Measurements from ENCODE around the gene SIMC1.
"Not testable (repeated sequence)": the region's sequence is repeated elsewhere in the genome, so short reads cannot be mapped to it uniquely, and the experiment has no call there.

Gene SIMC1

DNA sequence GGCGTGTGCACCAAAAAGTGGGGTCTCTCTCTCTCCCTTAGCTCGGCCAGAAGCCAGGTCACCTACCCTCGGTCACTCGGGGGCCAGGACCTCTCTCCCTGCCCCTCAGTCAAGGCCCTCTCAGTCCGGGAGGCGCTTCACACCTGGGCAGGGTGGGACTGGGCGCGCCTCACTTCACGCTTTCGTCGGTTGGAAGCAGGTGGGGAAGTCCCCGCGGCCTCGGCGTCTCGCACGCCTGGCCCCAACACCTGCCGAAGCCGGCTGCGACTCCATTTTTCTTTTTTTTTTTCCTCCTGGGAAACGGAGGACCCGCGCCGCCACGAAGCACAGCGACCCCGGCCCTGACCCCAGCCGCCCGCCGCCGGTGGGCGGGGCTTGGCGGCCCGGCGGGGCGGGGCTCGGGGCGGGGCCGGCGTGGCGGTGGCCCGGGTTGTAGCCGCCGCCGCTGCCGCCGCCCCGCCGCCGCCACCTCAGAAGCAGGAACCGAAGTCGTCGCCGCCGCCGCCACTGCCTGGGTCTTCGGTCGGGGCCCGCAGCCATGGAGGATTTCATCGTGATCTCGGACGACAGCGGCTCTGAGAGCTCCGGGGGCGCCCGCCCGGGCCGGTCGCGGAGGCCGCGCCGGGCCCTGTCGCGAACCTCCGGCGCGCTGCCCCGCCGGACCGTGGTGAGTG is at the start of gene SIMC1:
Gene SIMC1, plus strand, starts transcription at position 454 of the 674 bp plus-strand sequence. Its CDS starts 85 bp downstream, at position 539.
- H3K27ac Mint-ChIP-seq, result peak within 1 kb of the TSS; percentile 63 to 84
- ATAC-seq (peak; percentile 81), DNase-seq (peak; percentile 59 to 64)
- not testable (repeated sequence) for H3K27me3 Mint-ChIP-seq, H3K4me1 Mint-ChIP-seq, H3K9me3 Mint-ChIP-seq
- peak within 1 kb of the TSS; percentile 70 to 75 for H3K4me3 Mint-ChIP-seq

DNA sequence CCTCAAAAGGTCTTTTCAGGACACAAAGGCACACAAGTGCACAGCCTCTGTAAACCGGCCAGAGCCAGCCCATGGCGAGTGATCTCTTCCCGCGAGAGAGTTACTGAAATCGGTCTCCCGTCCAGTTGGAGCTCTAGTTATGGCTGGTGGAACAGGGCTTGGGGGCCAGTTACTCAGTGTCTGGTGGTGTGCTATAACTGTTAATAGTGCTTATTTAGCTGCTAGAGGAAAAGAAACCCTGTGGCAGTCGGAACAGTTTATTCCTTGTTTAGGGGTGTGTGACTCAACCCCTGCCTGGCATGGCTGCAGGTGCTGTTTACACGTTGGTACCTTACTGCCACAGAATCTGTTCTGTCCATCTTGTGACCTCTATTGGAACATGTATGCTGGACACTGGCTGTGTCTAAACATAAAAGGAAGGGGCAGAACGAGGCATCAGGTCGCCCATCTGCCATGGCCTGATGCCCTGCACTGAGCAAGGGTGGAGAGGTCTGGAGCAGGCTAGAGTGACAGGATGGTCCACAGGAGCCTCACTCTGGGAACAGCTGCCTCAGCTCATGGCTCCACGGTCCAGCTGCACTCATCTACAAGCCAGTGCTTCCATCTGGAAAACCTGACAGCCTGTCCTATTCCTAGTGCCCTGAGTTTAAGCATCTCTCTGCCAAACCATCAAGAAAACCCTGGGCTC is 49.6 kb upstream of the SIMC1 start:
- Mint-ChIP-seq H3K27ac (peak overlapping the region in 1 of 2 donors; percentile 59), H3K9me3 (no peaks in the 10 kb centered on the region), H3K27me3 (peaks cover 7% of the 10 kb centered on the region), H3K4me1 (no peaks in the 10 kb centered on the region), H3K4me3 (no peak overlapping the region)
- no peak for ATAC-seq
- DNase-seq, result no peak

DNA sequence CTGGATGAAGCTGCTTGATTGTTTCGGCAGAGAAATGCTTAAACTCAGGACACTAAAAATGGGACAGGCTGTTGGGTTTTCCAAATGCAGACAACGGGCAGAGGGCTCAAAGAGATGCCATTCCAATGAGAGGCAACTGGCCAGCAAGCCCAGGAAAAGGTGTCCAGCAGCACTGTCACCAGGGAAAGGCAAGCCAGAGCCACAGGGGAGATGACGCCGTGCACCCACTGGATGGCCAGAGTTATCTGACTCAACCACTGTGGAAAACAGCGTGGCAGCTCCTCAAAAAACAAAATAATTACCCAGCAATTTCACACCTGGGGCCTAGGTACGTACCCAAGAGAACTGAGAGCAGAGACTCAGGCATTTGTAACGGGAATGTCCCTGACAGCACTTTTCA is 48.4 kb upstream of the SIMC1 start:
- Mint-ChIP-seq H3K27ac (no peak overlapping the region), H3K4me1 (peaks cover 6% of the 10 kb centered on the region), H3K27me3 (peaks cover 14% of the 10 kb centered on the region), H3K4me3 (no peak overlapping the region), H3K9me3 (no peaks in the 10 kb centered on the region)
- DNase-seq (no peak), ATAC-seq (no peak)

DNA sequence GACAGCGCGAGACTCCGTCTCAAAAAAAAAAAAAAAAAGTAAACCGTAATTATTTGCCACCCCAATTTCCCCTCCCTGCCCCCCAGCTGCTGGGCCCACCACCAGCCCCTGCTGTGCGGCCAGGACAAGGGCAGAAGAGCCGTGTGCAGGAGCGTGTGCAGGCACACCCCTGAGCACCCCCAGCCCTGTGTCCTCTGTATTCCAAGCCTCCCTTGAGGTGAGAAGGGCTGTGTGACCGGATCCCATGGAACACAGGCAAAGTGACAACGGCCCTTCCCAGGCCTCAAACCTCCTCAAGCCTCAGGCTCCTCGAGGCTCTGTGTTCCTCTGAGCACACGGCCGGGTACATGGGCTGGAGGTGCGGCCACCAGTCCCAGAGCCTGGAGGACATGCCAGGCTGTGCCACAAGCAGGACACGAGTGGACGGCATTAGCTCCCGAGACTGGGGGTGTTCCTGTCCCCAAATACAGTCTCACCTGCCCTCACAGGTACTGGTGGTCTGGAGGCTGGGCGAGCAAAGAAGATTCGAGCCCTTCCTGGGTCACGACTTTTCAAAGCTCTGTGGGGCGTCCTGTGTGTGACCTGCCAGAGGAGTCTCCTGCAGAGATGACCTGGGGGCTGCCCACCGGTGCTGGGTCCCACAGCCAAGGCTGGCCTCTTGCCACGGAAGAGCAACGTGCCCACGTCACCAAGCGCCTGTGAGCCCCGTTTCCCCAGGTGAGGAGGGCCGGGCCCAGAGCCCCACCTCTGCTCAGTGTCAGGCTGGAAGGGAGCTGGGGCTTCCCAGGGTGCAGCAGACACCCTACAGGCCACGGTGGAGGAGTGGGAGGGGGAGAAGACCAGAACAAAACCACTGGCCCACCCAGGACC is 47.1 kb upstream of the SIMC1 start:
- Mint-ChIP-seq H3K4me1 (peaks cover 13% of the 10 kb centered on the region), H3K9me3 (no peaks in the 10 kb centered on the region), H3K27ac (no peak overlapping the region), H3K27me3 (peaks cover 21% of the 10 kb centered on the region), H3K4me3 (no peak overlapping the region)
- DNase-seq, result no peak
- ATAC-seq, result no peak

DNA sequence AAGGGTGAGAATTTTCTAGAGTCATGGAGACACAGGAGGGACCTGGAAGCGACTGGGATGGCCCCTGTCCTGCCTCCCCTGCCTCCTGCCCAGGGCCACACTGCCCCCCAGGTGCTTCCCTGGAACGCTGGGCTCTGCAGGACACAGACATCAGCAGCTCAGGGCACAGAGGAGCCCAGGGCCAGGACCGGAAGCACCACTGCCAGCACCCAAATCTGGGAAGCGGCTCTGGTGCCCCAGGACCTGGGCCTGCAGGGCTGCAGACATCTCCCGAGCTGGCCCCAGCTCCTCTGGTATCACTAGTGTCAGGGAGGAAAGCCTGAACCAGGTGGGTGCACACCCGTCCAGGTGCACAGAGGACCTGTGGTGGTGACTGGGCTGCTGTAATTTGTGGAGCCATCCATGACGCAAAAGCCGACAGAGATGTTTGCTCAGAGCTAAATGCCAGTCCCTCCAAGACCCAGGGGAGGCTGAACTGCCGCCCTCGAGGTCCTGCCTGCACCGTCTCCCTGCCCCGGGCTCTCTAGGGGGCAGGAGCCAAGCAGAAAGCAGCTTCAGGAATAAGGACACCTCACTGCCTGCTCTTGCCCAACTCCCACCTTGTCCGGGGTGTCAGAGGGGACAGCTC is 46.0 kb upstream of the SIMC1 start:
- no peak overlapping the region for H3K27ac Mint-ChIP-seq

DNA sequence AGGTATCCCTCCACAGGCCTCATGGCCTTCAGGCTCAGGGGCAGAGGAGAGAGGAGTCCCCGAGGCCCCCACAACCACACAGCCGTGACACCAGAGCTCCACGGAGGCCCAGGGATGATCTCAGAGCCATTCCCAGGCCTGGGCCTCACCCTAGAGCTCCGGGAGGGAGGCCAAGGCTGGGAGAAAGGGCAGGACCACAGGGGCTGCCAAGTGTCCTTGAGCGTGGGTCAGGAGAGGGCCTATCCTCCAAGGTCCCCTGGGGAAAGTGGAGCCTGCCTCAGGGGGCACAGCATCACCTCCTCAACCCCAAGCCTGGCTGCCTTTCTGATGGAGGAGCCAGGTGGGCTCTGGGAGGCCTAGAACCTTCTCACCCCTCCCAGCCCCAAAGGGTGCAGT is 45.5 kb upstream of the SIMC1 start:
- H3K9me3 Mint-ChIP-seq, DNase-seq, H3K4me3 Mint-ChIP-seq, H3K27ac Mint-ChIP-seq, ATAC-seq: not testable (repeated sequence)
- Mint-ChIP-seq H3K4me1 (peaks cover 21% of the 10 kb centered on the region), H3K27me3 (peaks cover 30% of the 10 kb centered on the region)

More for the DNA sequence above, 46.0 kb upstream of the SIMC1 start:
- no peak overlapping the region for H3K4me3 Mint-ChIP-seq
- no peak for ATAC-seq
- peaks cover 16% of the 10 kb centered on the region for H3K4me1 Mint-ChIP-seq
- H3K9me3 Mint-ChIP-seq, result no peaks in the 10 kb centered on the region
- no peak for DNase-seq
- peaks cover 24% of the 10 kb centered on the region for H3K27me3 Mint-ChIP-seq

DNA sequence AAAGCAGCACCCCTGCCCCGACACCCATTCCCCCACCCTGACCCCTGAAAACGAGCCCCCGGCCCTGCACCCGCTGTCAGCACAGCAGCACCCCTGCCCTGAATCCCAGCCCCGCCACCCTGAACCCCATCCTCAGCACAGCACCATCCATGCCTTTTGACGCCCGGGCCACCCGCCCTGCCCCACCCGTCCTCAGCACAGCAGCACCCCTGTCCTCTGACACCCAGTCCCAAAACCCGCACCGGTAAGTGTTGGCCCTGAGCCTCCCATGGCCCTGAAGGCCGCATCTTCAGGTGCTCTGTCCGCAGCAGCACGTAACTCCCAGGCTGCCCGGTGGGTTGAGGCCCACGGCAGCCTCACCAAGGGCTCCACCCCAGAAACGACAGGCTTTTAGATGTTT is 44.6 kb upstream of the SIMC1 start:
- ATAC-seq, H3K27ac Mint-ChIP-seq, DNase-seq, H3K9me3 Mint-ChIP-seq: not testable (repeated sequence)
- Mint-ChIP-seq H3K4me1 (peaks cover 22% of the 10 kb centered on the region), H3K27me3 (peaks cover 34% of the 10 kb centered on the region), H3K4me3 (peak overlapping the region in 1 of 2 donors; percentile 68)

DNA sequence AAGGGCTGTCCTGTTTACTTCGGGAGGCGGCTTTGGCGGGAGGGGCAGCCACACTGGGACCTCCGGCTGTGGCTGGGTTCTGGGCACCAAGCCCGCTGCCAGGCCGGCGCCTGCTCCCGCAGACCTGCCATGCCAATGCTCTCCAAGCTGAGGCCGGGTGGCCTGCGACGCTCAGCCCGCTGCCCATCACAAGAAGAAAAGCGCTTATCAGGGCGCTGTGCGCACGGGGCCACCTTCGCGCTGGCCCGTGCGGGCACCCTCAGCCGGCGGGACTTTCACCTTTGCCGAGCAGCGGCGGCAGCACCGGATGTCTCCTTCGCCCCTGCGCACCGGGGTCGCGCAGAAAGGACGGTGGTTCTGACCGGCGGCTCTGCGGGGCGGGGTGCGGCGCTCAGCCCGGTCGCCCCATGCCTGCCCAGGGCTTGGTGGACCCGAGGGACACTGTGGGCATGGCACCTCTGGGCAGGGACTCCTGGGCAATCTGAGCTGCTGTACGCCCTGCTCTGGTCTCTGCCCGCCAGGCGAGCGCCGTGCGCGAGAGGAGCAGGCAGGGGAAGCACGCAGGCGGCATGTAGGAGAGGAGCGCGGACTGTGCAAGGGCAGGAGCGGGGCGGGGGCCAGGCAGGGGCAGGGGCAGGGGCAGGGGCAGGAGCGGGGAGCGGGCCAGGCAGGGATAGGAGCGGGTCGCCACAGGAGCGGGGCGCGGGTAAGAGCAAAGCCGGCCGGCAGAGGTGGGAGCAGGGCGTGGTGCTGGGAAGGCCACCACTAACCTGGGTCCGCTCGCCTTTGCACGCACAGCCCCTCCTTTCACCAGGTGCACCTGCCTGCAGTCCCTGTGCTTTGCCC is 43.8 kb upstream of the SIMC1 start:
- DNase-seq (peak; percentile 18 to 20), ATAC-seq (peak; percentile 63)
- Mint-ChIP-seq H3K4me1 (peaks cover 29% of the 10 kb centered on the region), H3K4me3 (peak overlapping the region; percentile 35 to 68), H3K27me3 (peaks cover 41% of the 10 kb centered on the region)
- H3K27ac Mint-ChIP-seq, H3K9me3 Mint-ChIP-seq: not testable (repeated sequence)

DNA sequence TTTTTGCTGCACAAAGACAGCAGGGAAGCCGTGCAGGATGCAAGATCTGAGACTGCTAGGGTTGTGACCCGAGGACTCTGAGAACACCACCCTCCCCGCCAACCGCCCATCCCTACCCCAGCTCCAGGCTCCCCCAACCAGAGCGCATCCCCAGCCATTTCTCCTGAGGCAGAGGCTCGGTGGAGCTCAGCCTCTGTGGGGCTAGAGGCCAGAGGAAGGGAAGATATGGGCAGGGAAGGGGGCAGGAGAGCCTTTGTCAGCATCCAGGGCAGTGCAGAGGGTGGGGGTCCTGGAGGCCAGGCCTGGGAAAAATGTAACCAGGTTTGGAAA is 43.2 kb upstream of the SIMC1 start:
- Mint-ChIP-seq H3K27me3 (peaks cover 47% of the 10 kb centered on the region), H3K4me3 (peak overlapping the region; percentile 1 to 55), H3K4me1 (peaks cover 35% of the 10 kb centered on the region)
- not testable (repeated sequence) for H3K9me3 Mint-ChIP-seq, ATAC-seq, H3K27ac Mint-ChIP-seq, DNase-seq

DNA sequence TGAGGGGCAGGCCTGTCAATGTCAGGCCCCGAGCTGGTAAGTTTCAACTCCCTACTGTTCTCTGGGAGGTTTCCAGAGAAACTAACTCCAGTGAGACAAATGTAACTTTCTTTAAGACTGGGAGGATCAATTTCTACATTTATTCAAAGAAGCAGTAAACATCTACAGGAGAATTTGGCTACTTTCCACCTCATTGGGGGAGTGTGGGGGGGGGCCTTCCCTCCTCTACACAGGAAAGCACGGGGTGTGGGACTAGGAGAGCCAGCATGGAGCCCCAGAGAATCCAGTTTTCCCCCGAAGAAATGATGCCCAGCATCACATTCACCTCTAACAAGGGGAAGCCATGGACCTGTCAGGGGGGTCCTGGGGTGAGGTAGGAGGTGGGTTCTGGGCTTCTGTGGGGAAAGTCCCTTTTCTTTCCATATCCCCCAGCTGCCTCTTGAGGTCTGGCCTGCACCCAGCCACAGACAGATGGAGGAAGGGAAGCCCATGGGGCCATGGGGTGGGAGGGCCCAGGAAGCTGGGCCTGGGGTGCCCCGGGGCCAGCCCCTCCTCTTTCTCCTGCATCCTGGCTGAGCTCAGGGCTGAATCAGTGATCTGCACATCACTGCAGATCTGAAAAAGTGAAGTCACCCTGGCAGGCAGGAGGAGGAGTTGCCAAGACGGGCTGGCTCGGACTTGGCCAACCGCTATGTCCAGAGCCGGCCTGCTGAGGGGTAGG is 42.6 kb upstream of the SIMC1 start:
- H3K4me1 Mint-ChIP-seq, result peaks cover 35% of the 10 kb centered on the region
- H3K4me3 Mint-ChIP-seq, result peak overlapping the region; percentile 1 to 55
- DNase-seq, H3K9me3 Mint-ChIP-seq, H3K27ac Mint-ChIP-seq: not testable (repeated sequence)
- peaks cover 52% of the 10 kb centered on the region for H3K27me3 Mint-ChIP-seq
- ATAC-seq, result peak; percentile 60

DNA sequence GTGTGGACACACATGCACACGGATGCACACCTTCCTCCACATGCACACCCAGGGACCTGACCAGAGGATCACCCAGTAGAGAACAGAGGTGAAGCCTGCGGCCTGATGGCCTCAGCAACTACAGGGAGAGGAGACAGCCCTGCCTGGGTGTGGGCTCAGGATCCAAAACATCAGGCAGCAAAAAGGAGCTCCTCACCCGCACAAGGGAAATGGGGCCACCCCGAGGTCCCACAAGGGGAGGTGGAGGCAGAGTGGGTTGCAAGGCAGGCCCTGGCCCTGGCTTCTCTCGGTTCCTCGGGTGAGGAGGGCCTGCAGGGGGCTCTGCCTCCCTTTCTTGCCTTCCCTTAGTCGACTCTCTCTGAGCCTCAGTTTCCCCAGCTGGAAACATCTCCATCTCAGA is 41.4 kb upstream of the SIMC1 start:
- Mint-ChIP-seq H3K27me3 (peaks cover 52% of the 10 kb centered on the region), H3K4me1 (peaks cover 35% of the 10 kb centered on the region)
- not testable (repeated sequence) for DNase-seq, ATAC-seq, H3K9me3 Mint-ChIP-seq, H3K27ac Mint-ChIP-seq, H3K4me3 Mint-ChIP-seq

DNA sequence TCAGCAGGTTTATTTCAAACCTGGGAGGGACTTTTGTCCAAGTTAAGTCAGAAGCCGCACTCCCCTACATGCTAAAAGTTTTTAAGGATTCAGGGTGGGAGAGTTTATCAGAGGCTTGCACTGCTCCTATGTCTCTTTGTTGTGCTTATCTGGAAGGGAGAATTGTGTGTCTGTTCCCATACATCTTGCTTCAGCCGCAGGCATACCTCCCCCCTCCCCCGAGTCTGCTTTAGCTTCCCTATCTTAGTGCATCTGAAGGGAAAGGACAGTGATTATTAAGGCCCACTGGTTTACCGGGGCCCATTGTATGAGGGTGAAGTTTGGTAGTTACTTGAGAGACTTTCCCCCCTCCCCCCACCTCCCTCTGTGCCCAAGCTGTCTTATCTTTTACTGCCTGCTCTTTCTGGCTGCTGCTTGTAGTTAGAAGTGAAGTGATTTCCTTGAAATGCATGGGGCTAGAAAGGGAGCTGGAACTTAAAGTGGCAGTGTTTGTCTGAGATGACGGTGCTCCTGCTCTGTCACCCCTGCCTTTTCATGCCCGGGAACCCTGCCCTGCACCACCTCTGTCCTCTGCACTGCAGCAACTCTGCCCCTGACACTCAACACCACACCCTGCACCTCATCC is 40.9 kb upstream of the SIMC1 start:
- peaks cover 35% of the 10 kb centered on the region for H3K4me1 Mint-ChIP-seq
- H3K27me3 Mint-ChIP-seq, result peaks cover 52% of the 10 kb centered on the region
- not testable (repeated sequence) for ATAC-seq, H3K9me3 Mint-ChIP-seq, H3K27ac Mint-ChIP-seq, H3K4me3 Mint-ChIP-seq, DNase-seq

DNA sequence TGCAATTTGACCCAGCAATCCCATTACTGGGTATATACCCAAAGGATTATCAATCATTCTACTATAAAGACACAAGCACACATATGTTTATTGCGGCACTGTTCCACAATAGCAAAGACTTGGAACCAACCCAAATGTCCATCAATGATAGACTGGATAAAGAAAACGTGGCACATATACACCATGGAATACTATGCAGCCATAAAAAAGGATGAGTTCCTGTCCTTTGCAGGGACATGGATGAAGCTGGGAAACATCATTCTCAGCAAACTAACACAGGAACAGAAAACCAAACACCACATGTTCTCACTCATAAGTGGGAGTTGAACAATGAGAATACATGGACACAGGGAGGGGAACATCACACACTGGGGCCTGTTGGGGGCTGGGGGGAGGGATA is 39.9 kb upstream of the SIMC1 start:
- not testable (repeated sequence) for H3K4me3 Mint-ChIP-seq, H3K9me3 Mint-ChIP-seq, H3K27ac Mint-ChIP-seq, ATAC-seq, DNase-seq
- peaks cover 48% of the 10 kb centered on the region for H3K27me3 Mint-ChIP-seq
- peaks cover 35% of the 10 kb centered on the region for H3K4me1 Mint-ChIP-seq

Measured in stimulated activated naive CD8-positive, alpha-beta T cell treated with anti-CD3 and anti-CD28 coated beads, Interleukin-15, amount 100 ng/mL, for 72 hours (primary cell).